Measurements from ENCODE around the gene DACH1.
A peak's percentile ranks its signal among the peaks of the same experiment; 100 is the strongest.

Gene DACH1

GRCh38 chr13:71587193-71587592 lies 279.8 kb downstream of the DACH1 start:
- DNase-seq (ENCODE audit: low read depth, low spot score) = no peak

GRCh38 chr13:71583581-71583980 lies 283.4 kb downstream of the DACH1 start:
- DNase-seq (ENCODE audit: low read depth, low spot score) = no peak

GRCh38 chr13:71580614-71581013 lies 286.4 kb downstream of the DACH1 start:
- no peak for DNase-seq (ENCODE audit: low read depth, low spot score)

GRCh38 chr13:71578048-71578447 lies 289.0 kb downstream of the DACH1 start:
- DNase-seq (ENCODE audit: low read depth, low spot score) = no peak

DNA sequence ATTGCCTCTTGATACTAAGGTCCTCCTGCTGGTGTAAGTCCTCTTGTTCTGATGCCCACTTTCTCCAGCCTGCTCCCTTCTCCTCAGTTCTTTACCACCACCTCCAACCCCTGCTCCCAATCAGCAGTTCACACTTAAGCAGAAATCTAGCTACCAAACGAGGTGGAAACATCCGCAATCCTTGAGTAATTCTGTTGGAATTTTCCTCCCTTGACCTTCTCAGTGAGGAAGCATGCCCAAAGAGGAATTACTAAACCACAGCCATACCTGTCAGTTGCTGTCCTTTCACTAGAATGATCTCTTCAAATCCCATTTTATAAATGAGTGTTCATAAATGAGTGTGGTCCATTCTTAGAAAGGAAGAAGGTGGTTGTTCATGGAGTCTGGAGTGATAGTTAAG lies 289.9 kb downstream of the DACH1 start:
- no peak for DNase-seq (ENCODE audit: low read depth, low spot score)

DNA sequence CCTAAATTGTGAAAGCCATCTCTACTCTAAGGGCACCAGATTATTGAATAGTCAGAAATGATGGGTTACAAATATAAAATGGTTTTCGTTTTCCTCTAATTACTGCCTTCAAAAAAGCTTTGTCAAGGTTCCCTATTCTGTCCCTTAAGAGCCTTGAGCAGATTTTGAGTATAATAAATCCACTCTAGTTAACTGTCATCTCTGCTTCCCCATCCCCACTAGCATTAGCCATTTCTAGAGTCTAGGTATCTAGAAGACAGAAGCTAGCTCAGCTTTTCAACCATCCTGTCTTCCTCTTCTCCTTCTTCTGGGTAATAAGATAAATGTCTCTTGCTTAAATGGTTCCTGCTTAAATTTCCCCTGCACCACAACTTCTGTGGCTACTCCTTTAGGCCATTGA lies 290.4 kb downstream of the DACH1 start:
- DNase-seq (ENCODE audit: low read depth, low spot score) = no peak

DNA sequence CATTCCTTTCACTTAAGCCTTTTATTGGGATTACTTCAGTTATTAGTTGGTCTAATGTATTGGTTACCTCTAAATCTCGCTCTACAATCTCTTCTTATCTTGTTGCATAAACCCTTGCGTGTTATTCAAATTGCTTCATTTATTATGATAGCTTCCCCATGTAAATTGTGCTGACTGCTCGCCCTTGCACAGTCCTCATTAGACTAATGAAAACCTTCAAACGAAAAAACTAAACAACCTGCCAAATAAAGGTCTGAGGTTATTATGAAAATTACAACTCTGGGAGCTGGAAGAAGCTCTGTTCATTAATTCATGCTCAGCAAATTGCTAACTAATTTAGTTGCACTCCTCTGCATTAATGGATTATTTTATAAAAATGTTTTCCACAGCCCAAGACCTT lies 320.1 kb downstream of the DACH1 start:
- DNase-seq (ENCODE audit: low read depth, low spot score) = no peak

- DNase-seq (ENCODE audit: low read depth, low spot score) = no peak
These were observed 326.9 kb downstream of the DACH1 start for GRCh38 chr13:71540098-71540497.

DNA sequence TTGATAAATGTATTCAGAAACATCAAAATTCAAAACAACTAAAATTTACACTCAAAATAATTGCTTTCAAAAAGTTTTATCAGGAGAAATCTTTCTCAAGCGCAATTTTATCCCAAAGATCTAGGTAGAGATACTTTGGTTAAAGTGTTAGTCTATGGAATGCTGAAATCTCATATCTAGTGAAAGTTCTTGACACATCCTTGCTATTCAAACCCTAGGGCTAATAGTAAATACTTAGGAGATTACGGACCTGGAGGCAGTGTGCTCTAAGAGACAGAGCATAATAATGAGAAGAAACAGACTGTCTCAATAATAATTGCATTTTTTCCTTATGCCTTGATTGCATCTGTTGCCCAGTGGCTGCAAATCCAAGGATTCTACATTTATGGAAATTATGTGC lies 330.8 kb downstream of the DACH1 start:
- no peak for DNase-seq (ENCODE audit: low read depth, low spot score)

DNA sequence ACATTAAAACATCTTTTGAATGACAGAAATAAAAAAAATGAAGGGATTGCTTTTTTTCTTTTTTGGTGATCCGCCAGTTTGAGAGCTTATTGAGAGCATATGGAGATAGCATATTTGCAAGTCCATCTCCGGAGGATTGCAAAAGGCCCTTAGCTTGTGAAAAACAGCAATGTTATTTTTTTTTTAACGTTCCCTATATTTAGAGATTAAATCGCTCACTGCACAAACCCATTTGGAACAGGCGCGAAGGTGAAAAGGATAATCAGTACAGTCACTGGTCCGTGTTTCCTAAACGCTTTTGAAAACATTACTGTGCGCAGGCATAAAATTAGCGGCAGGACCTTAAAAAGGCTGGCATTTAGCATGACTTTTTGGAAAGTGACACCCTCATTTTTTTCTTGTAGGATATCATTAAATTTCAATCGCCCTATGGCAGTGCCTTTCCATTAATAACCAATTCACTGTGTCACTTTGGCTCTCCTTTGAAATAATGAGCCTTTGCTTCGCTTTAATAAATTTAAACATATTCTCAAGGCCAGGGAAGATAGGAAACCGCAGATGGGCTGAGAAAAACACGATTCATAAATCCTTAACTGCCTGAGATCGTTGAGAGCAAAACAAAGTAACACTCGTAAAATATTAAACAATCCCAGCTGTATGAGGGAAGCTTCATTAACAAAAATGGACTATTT lies 342.2 kb downstream of the DACH1 start:
- no peak for DNase-seq (ENCODE audit: low read depth, low spot score)

- no peak for DNase-seq (ENCODE audit: low read depth, low spot score)
These were observed 342.8 kb downstream of the DACH1 start for GRCh38 chr13:71524245-71524612.

DNA sequence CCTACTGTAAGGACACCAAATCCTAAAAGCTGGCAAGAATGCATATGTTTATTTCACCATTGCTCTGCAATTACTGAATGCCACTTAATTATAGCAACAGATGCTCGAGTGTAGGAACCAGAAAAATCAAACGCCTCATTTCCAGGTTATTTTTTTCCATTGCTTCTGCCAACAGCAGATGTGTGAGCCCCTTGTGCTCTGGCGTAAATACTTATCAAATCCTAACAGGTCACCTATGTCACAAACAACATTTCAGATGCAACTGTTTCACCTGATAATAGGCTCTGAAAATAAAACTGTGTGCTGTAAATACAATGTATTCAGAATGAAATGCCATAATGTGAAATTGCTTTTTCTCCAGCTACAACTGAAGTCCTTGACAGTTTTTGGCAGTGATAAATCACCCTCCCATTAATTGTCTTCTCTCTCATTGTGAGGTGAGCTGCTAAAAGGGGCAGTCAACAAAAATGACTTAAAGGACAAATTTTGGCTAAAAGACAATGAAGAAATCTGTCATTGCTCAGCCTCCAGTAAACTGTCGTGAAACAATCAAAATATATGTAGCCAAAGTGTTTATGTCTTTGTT lies 344.0 kb downstream of the DACH1 start:
- no peak for DNase-seq (ENCODE audit: low read depth, low spot score)

- no peak for DNase-seq (ENCODE audit: low read depth, low spot score)
These were observed 350.0 kb downstream of the DACH1 start for GRCh38 chr13:71517004-71517403.

DNA sequence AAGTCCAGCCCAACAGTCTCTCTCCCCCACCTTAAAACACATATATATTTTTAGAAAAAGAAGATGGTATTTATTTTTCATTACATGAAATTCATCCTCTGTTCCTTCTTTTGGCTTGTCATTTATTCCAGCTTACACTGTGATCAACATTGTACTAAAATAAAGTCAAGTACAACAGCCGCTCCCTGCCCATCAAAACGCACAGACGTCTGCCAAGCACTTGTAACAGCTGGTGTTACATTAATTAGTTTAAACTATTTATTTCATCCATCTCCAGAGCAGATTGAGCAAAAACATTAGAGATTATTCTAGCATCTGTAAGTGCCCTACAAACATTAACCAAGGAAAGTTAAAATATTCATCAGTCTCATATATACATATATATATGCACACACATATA lies 350.5 kb downstream of the DACH1 start:
- no peak for DNase-seq (ENCODE audit: low read depth, low spot score)

GRCh38 chr13:71515744-71516038 lies 351.3 kb downstream of the DACH1 start:
- no peak for DNase-seq (ENCODE audit: low read depth, low spot score)

- DNase-seq (ENCODE audit: low read depth, low spot score) = no peak
These were observed 351.9 kb downstream of the DACH1 start for GRCh38 chr13:71514900-71515743.

DNA sequence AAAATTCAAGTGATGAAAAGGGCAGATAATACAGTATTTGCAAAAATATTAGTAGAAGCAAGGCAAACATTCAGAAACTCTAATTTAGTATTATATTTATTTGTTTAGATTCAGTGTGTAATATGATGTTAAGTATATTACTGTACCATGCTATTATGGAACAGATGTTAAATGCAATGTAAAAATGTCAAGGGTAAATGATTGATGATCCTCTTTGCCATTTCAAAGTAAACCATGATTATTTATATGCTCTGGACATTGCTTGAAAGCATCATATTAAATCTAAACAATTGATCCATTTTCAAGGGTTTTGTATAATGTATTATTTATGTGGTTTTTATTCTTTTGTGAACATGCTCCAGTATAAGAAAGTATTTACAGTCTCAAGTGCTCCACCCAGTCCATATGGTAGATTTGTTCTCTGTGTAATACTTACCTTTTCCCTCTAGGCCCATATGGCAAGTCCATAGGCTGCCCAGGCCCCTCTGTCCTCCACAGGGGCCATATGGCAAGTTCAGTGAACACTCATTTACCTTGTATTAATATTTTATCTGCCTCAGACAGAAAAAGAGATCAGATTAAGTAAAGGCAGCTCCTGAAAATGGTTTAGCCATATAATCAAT lies 353.5 kb downstream of the DACH1 start:
- no peak for DNase-seq (ENCODE audit: low read depth, low spot score)

DNA sequence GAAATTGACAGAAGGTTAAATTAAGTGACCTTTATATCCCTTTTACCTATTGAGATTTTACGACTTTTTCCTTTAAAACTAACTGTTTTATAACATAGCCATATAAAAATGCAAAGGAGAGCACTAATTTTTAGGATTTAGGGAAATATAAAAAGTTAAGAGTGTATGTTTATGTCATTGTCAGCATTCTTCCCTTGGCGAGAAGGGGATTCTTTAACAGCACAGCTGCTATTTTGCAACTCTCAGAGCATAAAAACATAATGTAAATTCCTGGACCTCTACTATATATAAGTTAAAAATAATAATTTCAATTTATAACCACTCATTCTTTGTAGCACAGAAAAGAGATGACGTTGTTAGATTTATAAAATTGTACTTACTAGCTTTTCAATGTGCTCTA lies 363.2 kb downstream of the DACH1 start:
- no peak for DNase-seq (ENCODE audit: low read depth, low spot score)

- DNase-seq (ENCODE audit: low read depth, low spot score) = no peak
These were observed 367.0 kb downstream of the DACH1 start for GRCh38 chr13:71499944-71500514.

- no peak for DNase-seq (ENCODE audit: low read depth, low spot score)
These were observed 367.8 kb downstream of the DACH1 start for GRCh38 chr13:71499235-71499634.

GRCh38 chr13:71493189-71493588 lies 373.8 kb downstream of the DACH1 start:
- peak; percentile 32 for DNase-seq (ENCODE audit: low read depth, low spot score)

GRCh38 chr13:71492346-71492871 lies 374.6 kb downstream of the DACH1 start:
- DNase-seq (ENCODE audit: low read depth, low spot score) = no peak

All from ELF-1 (cell line).